Measurements from ENCODE around the gene CPNE8.

CPNE8 gene

GRCh38 chr12:38736821-38737220 is 168.6 kb downstream of the CPNE8 start:
- TF ChIP-seq, protein P1, sequence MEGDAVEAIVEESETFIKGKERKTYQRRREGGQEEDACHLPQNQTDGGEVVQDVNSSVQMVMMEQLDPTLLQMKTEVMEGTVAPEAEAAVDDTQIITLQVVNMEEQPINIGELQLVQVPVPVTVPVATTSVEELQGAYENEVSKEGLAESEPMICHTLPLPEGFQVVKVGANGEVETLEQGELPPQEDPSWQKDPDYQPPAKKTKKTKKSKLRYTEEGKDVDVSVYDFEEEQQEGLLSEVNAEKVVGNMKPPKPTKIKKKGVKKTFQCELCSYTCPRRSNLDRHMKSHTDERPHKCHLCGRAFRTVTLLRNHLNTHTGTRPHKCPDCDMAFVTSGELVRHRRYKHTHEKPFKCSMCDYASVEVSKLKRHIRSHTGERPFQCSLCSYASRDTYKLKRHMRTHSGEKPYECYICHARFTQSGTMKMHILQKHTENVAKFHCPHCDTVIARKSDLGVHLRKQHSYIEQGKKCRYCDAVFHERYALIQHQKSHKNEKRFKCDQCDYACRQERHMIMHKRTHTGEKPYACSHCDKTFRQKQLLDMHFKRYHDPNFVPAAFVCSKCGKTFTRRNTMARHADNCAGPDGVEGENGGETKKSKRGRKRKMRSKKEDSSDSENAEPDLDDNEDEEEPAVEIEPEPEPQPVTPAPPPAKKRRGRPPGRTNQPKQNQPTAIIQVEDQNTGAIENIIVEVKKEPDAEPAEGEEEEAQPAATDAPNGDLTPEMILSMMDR (IDR thresholded peaks at IDR 0.05; ENCODE audit: extremely low read depth, missing control alignments) = no peak
- DNase-seq (ENCODE audit: low spot score) = no peak

DNA sequence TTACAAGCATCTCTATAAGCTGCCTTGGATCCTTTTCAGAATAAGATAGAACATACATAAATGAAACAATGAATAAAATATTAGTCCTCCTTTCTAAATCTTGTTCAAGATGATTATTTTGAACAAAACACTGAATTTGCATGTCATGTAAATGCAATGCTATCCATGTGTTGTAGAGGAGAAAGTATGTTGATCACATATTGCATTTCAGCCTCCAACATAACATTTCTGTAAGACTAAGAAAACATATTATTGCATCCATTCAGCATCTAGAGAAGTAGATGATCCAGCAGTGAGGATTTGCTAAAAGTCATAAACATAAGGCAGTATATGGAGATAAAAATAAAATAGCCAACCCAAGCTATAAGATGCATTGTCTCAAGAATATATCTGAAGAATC is 172.6 kb downstream of the CPNE8 start:
- TF ChIP-seq, protein P1 (IDR thresholded peaks at IDR 0.05; ENCODE audit: extremely low read depth, missing control alignments) = no peak
- no peak for DNase-seq (ENCODE audit: low spot score)

DNA sequence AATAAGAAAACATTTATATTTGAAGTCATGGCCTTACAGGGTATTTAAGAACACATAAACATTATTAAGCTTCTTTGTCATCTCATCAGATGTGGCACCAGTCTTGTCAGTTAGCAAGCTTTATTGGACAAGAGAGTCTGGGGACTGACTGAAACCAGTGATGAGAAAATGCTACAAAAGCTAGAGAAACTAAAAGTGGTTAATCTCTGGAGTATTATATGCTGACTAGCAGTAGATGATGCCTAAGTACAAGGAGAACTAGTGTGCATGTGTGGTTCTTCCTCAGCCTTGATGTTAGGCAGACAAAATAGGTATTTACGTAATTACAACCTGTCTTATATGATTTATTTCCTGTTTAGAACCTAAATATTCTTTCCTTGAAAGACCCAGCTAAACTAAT is 176.5 kb downstream of the CPNE8 start:
- TF ChIP-seq, protein P1 (IDR thresholded peaks at IDR 0.05; ENCODE audit: extremely low read depth, missing control alignments) = no peak
- DNase-seq (ENCODE audit: low spot score) = no peak

DNA sequence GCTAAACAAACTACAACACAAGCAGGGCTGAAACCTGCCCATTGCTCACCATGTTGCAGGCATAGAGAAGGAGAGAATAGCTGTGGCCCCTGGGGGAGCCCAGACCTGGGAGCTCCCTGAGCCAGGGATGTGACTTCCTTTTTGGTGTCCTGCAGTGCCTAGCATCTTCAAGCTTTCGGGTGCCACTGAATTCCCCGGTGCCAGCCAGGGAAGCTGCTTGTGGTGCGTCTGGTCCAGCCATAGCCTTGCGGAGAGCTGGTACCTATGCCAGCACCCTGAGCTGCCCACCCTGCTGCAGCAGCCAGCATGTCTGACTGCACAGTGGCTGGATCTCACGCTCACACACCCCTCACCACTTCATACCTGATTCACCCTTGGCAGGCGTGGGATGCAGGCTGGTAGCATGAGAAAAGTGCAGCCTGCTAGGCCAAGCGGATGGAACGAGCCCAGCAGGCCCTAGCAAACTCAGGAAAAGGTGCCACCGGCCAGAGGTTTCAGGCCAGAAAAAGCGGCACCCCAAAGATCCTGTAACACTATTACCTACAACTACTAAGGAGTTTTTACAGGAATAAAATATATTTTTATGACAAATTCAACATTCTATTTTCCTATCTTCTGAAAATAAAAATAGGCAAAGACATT is 183.7 kb downstream of the CPNE8 start:
- TF ChIP-seq, protein P1 (IDR thresholded peaks at IDR 0.05; ENCODE audit: extremely low read depth, missing control alignments) = no peak
- no peak for DNase-seq (ENCODE audit: low spot score)

DNA sequence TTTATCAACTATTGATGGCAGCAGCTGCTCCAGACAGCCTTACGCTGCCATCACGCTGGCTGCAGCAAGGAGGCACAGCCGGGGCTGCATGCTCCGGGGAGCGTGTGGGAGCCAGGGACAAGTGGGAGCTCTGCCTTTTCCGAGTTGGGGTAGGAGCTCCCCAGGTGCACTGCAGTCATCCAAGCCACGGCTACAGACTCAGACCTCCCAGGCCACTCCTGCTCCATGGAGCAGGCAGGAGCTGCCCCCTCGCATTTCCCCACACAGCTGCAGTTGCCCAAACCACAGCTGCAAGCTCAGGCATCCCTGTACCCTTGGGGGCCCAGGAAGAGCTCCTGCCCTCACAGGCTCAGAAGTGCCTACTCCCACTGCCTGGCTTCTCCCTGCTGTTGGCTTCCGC is 184.7 kb downstream of the CPNE8 start:
- TF ChIP-seq, protein P1 (IDR thresholded peaks at IDR 0.05; ENCODE audit: extremely low read depth, missing control alignments) = no peak
- no peak for DNase-seq (ENCODE audit: low spot score)

GRCh38 chr12:38713294-38713693 is 192.1 kb downstream of the CPNE8 start:
- TF ChIP-seq, protein P1 (IDR thresholded peaks at IDR 0.05; ENCODE audit: extremely low read depth, missing control alignments) = no peak
- DNase-seq (ENCODE audit: low spot score) = no peak

GRCh38 chr12:38711054-38711453 is 194.3 kb downstream of the CPNE8 start:
- TF ChIP-seq, protein P1 (IDR thresholded peaks at IDR 0.05; ENCODE audit: extremely low read depth, missing control alignments) = no peak

More at GRCh38 chr12:38711054-38711453, 194.3 kb downstream of the CPNE8 start:
- peak; percentile 23 for DNase-seq (ENCODE audit: low spot score)
